GM12878 (cell line): ENCODE data around the gene CCDC63. TPM values are rescaled to one million over a fixed set of nuclear protein-coding genes. Genes with fewer than 3 reads are reported as not detected.

Source experiments
- ATAC-seq: fragments of 200-7000 bp; cut with Tn5 transposase; 3 replicates; pipeline ENCODE4 v1.9.1; 2020; ENCODE audit warnings: mild to moderate bottlenecking, moderate library complexity
- BruUV-seq: library from RNA; stranded (reverse); fragments of 400-500 nt; replicated peaks from 2 replicates; lab custom pipeline; 2021; lab: Mats Ljungman, UMichigan
- CTCF ChIA-PET: fragments of 300-600 bp; sonication (Branson Sonifier 250); formaldehyde crosslinking; extraction: SDS; loops from one replicate; lab custom pipeline; 2021; ENCODE audit warnings: inconsistent platforms; lab: Yijun Ruan, JAX
- POLR2A ChIA-PET: fragments of 350-600 bp; formaldehyde crosslinking; extraction: SDS; loops from one replicate; lab custom pipeline; 2021; ENCODE audit warnings: inconsistent platforms; lab: Charles Lee
- RAD21 ChIA-PET: fragments of 300-600 bp; sonication (Branson Sonifier 250); formaldehyde crosslinking; loops from one replicate; lab custom pipeline; 2023; ENCODE audit warnings: antibody characterized with exemption; ENCODE audit not compliant: unreplicated experiment; lab: Charles Lee
- SMC1A ChIA-PET: fragments of 300-600 bp; sonication (Branson Sonifier 250); formaldehyde crosslinking; loops from one replicate; lab custom pipeline; 2023; ENCODE audit not compliant: unreplicated experiment, uncharacterized antibody; lab: Charles Lee
- DNase-seq: peaks from one replicate; pipeline ENCODE4 v3.0.0-alpha.2; 2011; ENCODE audit warnings: low read depth, low spot score
- FAIRE-seq: peaks from 3 replicates; lab custom pipeline; 2011; peaks lifted over from hg19 to GRCh38; lab: Jason Lieb, UNC
- H2AFZ ChIP-seq: 2 replicates; pipeline ENCODE4 v1.6.0; 2011; ENCODE audit warnings: low read depth, low read length, control low read depth; ENCODE audit not compliant: control insufficient read depth
- H3K27ac ChIP-seq: 2 replicates; pipeline ENCODE4 v1.5.1; 2011; ENCODE audit warnings: control low read depth; ENCODE audit not compliant: control insufficient read depth, insufficient read depth
- H3K27me3 ChIP-seq, 2 experiments: replicated peaks in 1 of 2; 2 replicates each; pipeline versions ENCODE4 v1.6.0 to v1.6.1; 2011; ENCODE audit warnings: low read length in 1 of 2; ENCODE audit not compliant: control insufficient read depth in 2 of 2, insufficient read depth in 2 of 2
- H3K36me3 ChIP-seq, 2 experiments: 2 replicates each; pipeline ENCODE4 v1.5.1; 2011; ENCODE audit warnings: low read length in 1 of 2; ENCODE audit not compliant: control insufficient read depth in 2 of 2, insufficient read depth in 2 of 2
- H3K4me1 ChIP-seq: 2 replicates; pipeline ENCODE4 v1.6.1; 2011; ENCODE audit warnings: mild to moderate bottlenecking, low read length, moderate library complexity, mixed read lengths; ENCODE audit not compliant: control insufficient read depth, insufficient read depth
- H3K4me2 ChIP-seq: 2 replicates; pipeline ENCODE4 v1.6.0; 2011; ENCODE audit warnings: control low read depth; ENCODE audit not compliant: control insufficient read depth, insufficient read depth
- H3K4me3 ChIP-seq: fragments of 200-600 bp; sonication (generic); 2 replicates; pipeline ENCODE4 v1.5.1; 2016
- H3K79me2 ChIP-seq: 2 replicates; pipeline ENCODE4 v1.6.0; 2011; ENCODE audit warnings: low read length; ENCODE audit not compliant: control insufficient read depth, insufficient read depth
- H3K9ac ChIP-seq: 2 replicates; pipeline ENCODE4 v1.8.0; 2011; ENCODE audit warnings: low read length, control low read depth, mixed read lengths; ENCODE audit not compliant: control insufficient read depth, insufficient read depth
- H3K9me3 ChIP-seq: replicated peaks from 3 replicates; pipeline ENCODE4 v1.5.1; 2011; ENCODE audit warnings: mild to moderate bottlenecking, low read length; ENCODE audit not compliant: control insufficient read depth, insufficient read depth
- H4K20me1 ChIP-seq: 2 replicates; pipeline ENCODE4 v1.6.0; 2011; ENCODE audit not compliant: control insufficient read depth, insufficient read depth
- FOXK2 ChIP-seq: fragments of 450-650 bp; IDR thresholded peaks from 2 replicates; pipeline ENCODE4 v1.6.1; 2017; ENCODE audit warnings: mild to moderate bottlenecking, moderate library complexity
- FOXM1 ChIP-seq: IDR thresholded peaks from 2 replicates; pipeline ENCODE4 v1.6.1; 2012; ENCODE audit warnings: low read depth, mild to moderate bottlenecking, inconsistent platforms, low read length, moderate library complexity
- HDAC2 ChIP-seq: fragments of 200-600 bp; sonication (generic); IDR thresholded peaks from 2 replicates; pipeline ENCODE4 v1.6.1; 2017
- NR2F1 ChIP-seq: fragments of 450-650 bp; conservative IDR thresholded peaks from 2 replicates; pipeline ENCODE4 v1.6.1; 2017; ENCODE audit warnings: mild to moderate bottlenecking
- PAX8 ChIP-seq: fragments of 450-650 bp; IDR thresholded peaks from 2 replicates; pipeline ENCODE4 v1.6.1; 2017; ENCODE audit warnings: mild to moderate bottlenecking, moderate library complexity
- POU2F2 ChIP-seq: IDR thresholded peaks from 3 replicates; pipeline ENCODE4 v1.6.1; 2011; ENCODE audit warnings: low read depth, mild to moderate bottlenecking, low read length, borderline replicate concordance
- RUNX3 ChIP-seq: IDR thresholded peaks from 2 replicates; pipeline ENCODE4 v1.6.1; 2012; ENCODE audit warnings: low read length, inconsistent platforms
- SMARCA5 ChIP-seq: fragments of 450-650 bp; IDR thresholded peaks from 2 replicates; pipeline ENCODE4 v1.6.1; 2017; ENCODE audit warnings: mild to moderate bottlenecking
- STAT3 ChIP-seq: IDR thresholded peaks from 2 replicates; pipeline ENCODE4 v1.6.1; 2011; ENCODE audit warnings: low read depth, low read length, improper control_type of control experiment
- ZNF622 ChIP-seq: fragments of 450-650 bp; IDR thresholded peaks from 2 replicates; pipeline ENCODE4 v1.6.1; 2017; ENCODE audit warnings: mild to moderate bottlenecking, inconsistent platforms
- ZSCAN29 ChIP-seq: fragments of 450-650 bp; IDR thresholded peaks from 2 replicates; pipeline ENCODE4 v1.6.1; 2017; ENCODE audit warnings: mild to moderate bottlenecking, moderate library complexity
- WGBS: methylation state at CpG from one replicate; pipeline ENCODE4 v1.1.6; 2016; ENCODE audit warnings: low lambda C conversion rate; ENCODE audit not compliant: insufficient replicate concordance, insufficient coverage; ENCODE audit errors: missing lambda C conversion rate; 5-methylcytosine and 5-hydroxymethylcytosine counted together
- in situ Hi-C: fragments of 300-500 bp; cut with MboI; formaldehyde crosslinking; loops from 9 replicates; pipeline ENCODE4 v1.14.3; 2018; ENCODE audit warnings: mixed read lengths
- intact Hi-C: fragments of 100-400 bp; cut with micrococcal nuclease; formaldehyde crosslinking; loops from one replicate; pipeline ENCODE4 v1.14.2; 2022; ENCODE audit not compliant: unreplicated experiment
- polyA plus RNA-seq, 11 experiments: library from polyadenylated mRNA; depleted of rRNA in 4 of 11; unstranded in 6 of 11; stranded (reverse) in 5 of 11; fragments of >200 nt; fragmentation: Nextera tagmentation in 4 of 11; fragmentation: Illumina TruSeq in 1 of 11; extraction: Ambion mirVana in 4 of 11; extraction: Trizol in 1 of 11; gene quantifications; 1 replicate in 1 of 11; 2 replicates in 10 of 11; pipeline versions ENCODE4 v1.2.1 to v1.2.3, GENCODE V29; 2011 to 2016; ENCODE audit warnings: inconsistent platforms in 2 of 11, missing spikeins in 2 of 11, low read depth in 1 of 11
- total RNA-seq, 4 experiments: library from RNA; depleted of rRNA in 3 of 4; stranded (reverse); fragments of >200 nt in 3 of 4; fragmentation: Illumina TruSeq in 1 of 4; extraction: Trizol in 1 of 4; gene quantifications; 2 replicates each; pipeline versions ENCODE4 v1.2.1 to v1.2.3, GENCODE V29; 2013 to 2021
- TF ChIP-seq, protein P1 (sequence below): IDR thresholded peaks from 2 replicates; pipeline ENCODE4 v1.6.1; 2011; ENCODE audit warnings: low read depth, low read length, improper control_type of control experiment, borderline replicate concordance
- TF ChIP-seq, protein P2 (sequence below): fragments of 450-650 bp; IDR thresholded peaks from 2 replicates; pipeline ENCODE4 v1.6.1; 2014; ENCODE audit warnings: mild to moderate bottlenecking
- TF ChIP-seq, protein P3 (sequence below): fragments of 150-350 bp; IDR thresholded peaks from 2 replicates; pipeline ENCODE4 v1.6.1; 2016; ENCODE audit warnings: low read depth, low read length
- TF ChIP-seq, protein P4 (sequence below): fragments of 450-650 bp; formaldehyde crosslinking; IDR thresholded peaks from 2 replicates; pipeline ENCODE4 v1.4.0; 2020; ENCODE audit warnings: mild to moderate bottlenecking, moderate library complexity

Gene CCDC63
- total and polyA plus RNA-seq, 10 of the 15 experiments (the other 5 are each of a cell fraction or from before 2014, with no cell fraction given), result not detected

DNA sequence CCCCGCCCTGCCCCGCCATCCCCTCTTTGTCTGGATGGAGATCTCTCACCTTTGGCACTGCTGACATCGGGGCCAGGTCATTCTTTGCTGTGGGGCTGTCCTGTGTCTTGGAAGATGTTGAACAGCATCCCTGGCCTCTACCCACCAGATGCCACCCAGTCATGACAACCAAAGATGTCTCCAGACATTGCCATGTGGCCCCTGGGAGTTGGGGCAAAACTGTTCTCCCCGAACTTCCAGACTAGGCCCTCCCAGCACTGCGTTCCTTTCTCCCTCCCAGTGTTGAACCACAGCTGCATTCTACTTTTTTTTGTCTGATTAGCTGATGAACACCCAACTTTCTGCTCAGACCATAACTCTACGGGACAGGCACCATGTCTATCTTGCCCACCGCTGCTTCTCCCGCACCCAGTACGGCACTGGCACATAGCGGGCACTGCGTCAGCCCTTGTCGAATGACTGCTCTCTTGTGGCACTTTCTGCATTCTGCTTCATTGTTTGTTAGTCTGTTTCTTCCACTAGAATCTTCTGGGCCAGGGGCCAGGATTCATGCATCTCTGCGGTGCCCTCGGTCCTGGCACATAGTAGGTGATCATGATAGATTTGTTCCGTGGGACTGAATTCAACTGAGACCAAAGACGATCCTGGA, 86.7 kb downstream of the CCDC63 start:
- Histone ChIP-seq H2AFZ (no peak overlapping the region), H3K4me3 (no peak overlapping the region), H3K36me3 (no peaks in the 10 kb centered on the region), H3K27ac (no peak overlapping the region), H4K20me1 (no peaks in the 10 kb centered on the region), H3K27me3 (no peaks in the 10 kb centered on the region), H3K79me2 (no peaks in the 10 kb centered on the region), H3K4me2 (no peak overlapping the region), H3K9me3 (no peaks in the 10 kb centered on the region), H3K9ac (no peak overlapping the region), H3K4me1 (peaks cover 3% of the 10 kb centered on the region; the same call in 1 of the 2 replicates)
- FAIRE-seq (no peak), DNase-seq (no peak), ATAC-seq (no peak)
- ChIA-PET POLR2A (no interaction called here), SMC1A (interaction anchor here (2.2 kb wide), 1 partner anchor 38 kb away, joined by 7 read pairs; no protein-coding TSS in a partner anchor), RAD21 (no interaction called here), CTCF (interaction anchor here (10.1 kb wide), 1 partner anchor 37 kb away, joined by 80 read pairs; no protein-coding TSS in a partner anchor)
- in situ Hi-C loops (loop anchor here (5.0 kb wide), 1 partner anchor 379 kb away; no protein-coding TSS in a partner anchor), intact Hi-C loops (no loop called here)
- no TSS peak for BruUV-seq
- WGBS, result 66% methylated on average over 16 of the region's 16 CpGs
- TF ChIP-seq FOXM1, result no peak
- TF ChIP-seq SMARCA5, result no peak
- TF ChIP-seq HDAC2, result no peak
- TF ChIP-seq, protein P1, sequence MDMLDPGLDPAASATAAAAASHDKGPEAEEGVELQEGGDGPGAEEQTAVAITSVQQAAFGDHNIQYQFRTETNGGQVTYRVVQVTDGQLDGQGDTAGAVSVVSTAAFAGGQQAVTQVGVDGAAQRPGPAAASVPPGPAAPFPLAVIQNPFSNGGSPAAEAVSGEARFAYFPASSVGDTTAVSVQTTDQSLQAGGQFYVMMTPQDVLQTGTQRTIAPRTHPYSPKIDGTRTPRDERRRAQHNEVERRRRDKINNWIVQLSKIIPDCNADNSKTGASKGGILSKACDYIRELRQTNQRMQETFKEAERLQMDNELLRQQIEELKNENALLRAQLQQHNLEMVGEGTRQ, result no peak
- no peak for TF ChIP-seq PAX8
- no peak for TF ChIP-seq ZNF622
- TF ChIP-seq RUNX3, result no peak
- TF ChIP-seq, protein P2, sequence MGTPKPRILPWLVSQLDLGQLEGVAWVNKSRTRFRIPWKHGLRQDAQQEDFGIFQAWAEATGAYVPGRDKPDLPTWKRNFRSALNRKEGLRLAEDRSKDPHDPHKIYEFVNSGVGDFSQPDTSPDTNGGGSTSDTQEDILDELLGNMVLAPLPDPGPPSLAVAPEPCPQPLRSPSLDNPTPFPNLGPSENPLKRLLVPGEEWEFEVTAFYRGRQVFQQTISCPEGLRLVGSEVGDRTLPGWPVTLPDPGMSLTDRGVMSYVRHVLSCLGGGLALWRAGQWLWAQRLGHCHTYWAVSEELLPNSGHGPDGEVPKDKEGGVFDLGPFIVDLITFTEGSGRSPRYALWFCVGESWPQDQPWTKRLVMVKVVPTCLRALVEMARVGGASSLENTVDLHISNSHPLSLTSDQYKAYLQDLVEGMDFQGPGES, result no peak
- TF ChIP-seq NR2F1, result no peak
- no peak for TF ChIP-seq FOXK2
- TF ChIP-seq, protein P3, sequence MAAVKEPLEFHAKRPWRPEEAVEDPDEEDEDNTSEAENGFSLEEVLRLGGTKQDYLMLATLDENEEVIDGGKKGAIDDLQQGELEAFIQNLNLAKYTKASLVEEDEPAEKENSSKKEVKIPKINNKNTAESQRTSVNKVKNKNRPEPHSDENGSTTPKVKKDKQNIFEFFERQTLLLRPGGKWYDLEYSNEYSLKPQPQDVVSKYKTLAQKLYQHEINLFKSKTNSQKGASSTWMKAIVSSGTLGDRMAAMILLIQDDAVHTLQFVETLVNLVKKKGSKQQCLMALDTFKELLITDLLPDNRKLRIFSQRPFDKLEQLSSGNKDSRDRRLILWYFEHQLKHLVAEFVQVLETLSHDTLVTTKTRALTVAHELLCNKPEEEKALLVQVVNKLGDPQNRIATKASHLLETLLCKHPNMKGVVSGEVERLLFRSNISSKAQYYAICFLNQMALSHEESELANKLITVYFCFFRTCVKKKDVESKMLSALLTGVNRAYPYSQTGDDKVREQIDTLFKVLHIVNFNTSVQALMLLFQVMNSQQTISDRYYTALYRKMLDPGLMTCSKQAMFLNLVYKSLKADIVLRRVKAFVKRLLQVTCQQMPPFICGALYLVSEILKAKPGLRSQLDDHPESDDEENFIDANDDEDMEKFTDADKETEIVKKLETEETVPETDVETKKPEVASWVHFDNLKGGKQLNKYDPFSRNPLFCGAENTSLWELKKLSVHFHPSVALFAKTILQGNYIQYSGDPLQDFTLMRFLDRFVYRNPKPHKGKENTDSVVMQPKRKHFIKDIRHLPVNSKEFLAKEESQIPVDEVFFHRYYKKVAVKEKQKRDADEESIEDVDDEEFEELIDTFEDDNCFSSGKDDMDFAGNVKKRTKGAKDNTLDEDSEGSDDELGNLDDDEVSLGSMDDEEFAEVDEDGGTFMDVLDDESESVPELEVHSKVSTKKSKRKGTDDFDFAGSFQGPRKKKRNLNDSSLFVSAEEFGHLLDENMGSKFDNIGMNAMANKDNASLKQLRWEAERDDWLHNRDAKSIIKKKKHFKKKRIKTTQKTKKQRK, result no peak
- no peak for TF ChIP-seq STAT3
- TF ChIP-seq, protein P4, sequence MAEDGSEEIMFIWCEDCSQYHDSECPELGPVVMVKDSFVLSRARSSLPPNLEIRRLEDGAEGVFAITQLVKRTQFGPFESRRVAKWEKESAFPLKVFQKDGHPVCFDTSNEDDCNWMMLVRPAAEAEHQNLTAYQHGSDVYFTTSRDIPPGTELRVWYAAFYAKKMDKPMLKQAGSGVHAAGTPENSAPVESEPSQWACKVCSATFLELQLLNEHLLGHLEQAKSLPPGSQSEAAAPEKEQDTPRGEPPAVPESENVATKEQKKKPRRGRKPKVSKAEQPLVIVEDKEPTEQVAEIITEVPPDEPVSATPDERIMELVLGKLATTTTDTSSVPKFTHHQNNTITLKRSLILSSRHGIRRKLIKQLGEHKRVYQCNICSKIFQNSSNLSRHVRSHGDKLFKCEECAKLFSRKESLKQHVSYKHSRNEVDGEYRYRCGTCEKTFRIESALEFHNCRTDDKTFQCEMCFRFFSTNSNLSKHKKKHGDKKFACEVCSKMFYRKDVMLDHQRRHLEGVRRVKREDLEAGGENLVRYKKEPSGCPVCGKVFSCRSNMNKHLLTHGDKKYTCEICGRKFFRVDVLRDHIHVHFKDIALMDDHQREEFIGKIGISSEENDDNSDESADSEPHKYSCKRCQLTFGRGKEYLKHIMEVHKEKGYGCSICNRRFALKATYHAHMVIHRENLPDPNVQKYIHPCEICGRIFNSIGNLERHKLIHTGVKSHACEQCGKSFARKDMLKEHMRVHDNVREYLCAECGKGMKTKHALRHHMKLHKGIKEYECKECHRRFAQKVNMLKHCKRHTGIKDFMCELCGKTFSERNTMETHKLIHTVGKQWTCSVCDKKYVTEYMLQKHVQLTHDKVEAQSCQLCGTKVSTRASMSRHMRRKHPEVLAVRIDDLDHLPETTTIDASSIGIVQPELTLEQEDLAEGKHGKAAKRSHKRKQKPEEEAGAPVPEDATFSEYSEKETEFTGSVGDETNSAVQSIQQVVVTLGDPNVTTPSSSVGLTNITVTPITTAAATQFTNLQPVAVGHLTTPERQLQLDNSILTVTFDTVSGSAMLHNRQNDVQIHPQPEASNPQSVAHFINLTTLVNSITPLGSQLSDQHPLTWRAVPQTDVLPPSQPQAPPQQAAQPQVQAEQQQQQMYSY, result no peak
- no peak for TF ChIP-seq POU2F2
- no peak for TF ChIP-seq ZSCAN29
